ENCODE measurements around the gene PTPRM. TPM values are rescaled to one million over a fixed set of nuclear protein-coding genes. Genes with fewer than 3 reads are reported as not detected.

Gene PTPRM
- total and polyA plus RNA-seq, 2 donors (not counting 3 experiments of a cell fraction or from before 2014, with no cell fraction given), result 37.4 to 43.7 TPM

DNA sequence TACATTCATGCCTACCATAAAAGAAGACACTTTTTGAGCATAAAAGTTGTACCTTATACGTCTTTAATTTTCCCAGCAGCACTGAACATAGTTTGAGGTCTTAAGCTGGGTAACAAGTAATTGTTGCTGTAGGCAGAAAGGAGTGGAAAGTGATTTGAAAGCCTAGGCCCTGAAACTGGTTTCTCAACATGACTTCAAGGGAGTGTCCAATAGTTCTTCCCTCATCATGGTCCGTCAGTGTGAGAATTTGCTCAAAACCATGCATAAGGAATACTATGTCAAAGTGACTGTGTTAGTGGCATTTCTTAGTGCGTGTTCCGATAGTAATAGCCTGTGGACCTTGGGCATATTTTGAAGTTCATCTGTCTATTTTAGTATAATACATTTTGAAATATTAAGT, 463.1 kb downstream of the PTPRM start:
- no peak for FAIRE-seq
- no TSS peak for BruUV-seq (replicated peaks)
- Histone ChIP-seq H3K27ac (ENCODE audit: insufficient read depth, low read depth, low read length) (no peak overlapping the region), H4K20me1 (replicated peaks; ENCODE audit: control insufficient read depth, extremely low read depth, insufficient read depth, low read length) (no peaks in the 10 kb centered on the region), H3K4me2 (ENCODE audit: insufficient read depth, low read length) (no peak overlapping the region), H3K9ac (replicated peaks; ENCODE audit: extremely low read depth, insufficient read depth, low read length) (no peak overlapping the region), H3K27me3 (ENCODE audit: control insufficient read depth in 2 of 2, insufficient read depth in 2 of 2, low read length in 2 of 2) (no peaks in the 10 kb centered on the region), H3K36me3 (ENCODE audit: control insufficient read depth in 2 of 2, extremely low read depth in 1 of 2, insufficient read depth in 2 of 2, low read length in 2 of 2) (no peaks in the 10 kb centered on the region), H3K9me1 (replicated peaks; ENCODE audit: control insufficient read depth, extremely low read depth, insufficient read depth, low read length) (no peaks in the 10 kb centered on the region), H3K79me2 (ENCODE audit: control insufficient read depth, insufficient read depth, low read length) (no peaks in the 10 kb centered on the region), H3K4me3 (replicated peaks in 1 of 3; ENCODE audit: insufficient read depth in 1 of 3, low read depth in 1 of 3, low read length in 3 of 3) (no peak overlapping the region), H3K4me1 (ENCODE audit: control insufficient read depth, extremely low read depth, insufficient read depth, low read length) (peaks cover 6% of the 10 kb centered on the region), H2AFZ (ENCODE audit: low read depth, low read length) (no peak overlapping the region), H3K9me3 (replicated peaks; ENCODE audit: control insufficient read depth, insufficient read depth, low read length) (no peaks in the 10 kb centered on the region)
- intact Hi-C loops (cut with micrococcal nuclease) (no loop called here), dilution Hi-C loops (cut with MboI; ENCODE audit: extremely low pct_ligation_motif_present, low sequenced_read_pairs) (no loop called here)
- no peak for TF ChIP-seq POLR2A (IDR thresholded peaks at IDR 0.05; ENCODE audit: low read depth, low read length)
- TF ChIP-seq, protein P1, sequence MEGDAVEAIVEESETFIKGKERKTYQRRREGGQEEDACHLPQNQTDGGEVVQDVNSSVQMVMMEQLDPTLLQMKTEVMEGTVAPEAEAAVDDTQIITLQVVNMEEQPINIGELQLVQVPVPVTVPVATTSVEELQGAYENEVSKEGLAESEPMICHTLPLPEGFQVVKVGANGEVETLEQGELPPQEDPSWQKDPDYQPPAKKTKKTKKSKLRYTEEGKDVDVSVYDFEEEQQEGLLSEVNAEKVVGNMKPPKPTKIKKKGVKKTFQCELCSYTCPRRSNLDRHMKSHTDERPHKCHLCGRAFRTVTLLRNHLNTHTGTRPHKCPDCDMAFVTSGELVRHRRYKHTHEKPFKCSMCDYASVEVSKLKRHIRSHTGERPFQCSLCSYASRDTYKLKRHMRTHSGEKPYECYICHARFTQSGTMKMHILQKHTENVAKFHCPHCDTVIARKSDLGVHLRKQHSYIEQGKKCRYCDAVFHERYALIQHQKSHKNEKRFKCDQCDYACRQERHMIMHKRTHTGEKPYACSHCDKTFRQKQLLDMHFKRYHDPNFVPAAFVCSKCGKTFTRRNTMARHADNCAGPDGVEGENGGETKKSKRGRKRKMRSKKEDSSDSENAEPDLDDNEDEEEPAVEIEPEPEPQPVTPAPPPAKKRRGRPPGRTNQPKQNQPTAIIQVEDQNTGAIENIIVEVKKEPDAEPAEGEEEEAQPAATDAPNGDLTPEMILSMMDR (IDR thresholded peaks at IDR 0.05; ENCODE audit: extremely low read depth in 1 of 2, insufficient read depth in 1 of 2, low read depth in 1 of 2, low read length in 2 of 2), result no peak
- no peak for DNase-seq (ENCODE audit: low read depth, low spot score)
- ChIA-PET CTCF (no interaction called here), POLR2A (no interaction called here)

DNA sequence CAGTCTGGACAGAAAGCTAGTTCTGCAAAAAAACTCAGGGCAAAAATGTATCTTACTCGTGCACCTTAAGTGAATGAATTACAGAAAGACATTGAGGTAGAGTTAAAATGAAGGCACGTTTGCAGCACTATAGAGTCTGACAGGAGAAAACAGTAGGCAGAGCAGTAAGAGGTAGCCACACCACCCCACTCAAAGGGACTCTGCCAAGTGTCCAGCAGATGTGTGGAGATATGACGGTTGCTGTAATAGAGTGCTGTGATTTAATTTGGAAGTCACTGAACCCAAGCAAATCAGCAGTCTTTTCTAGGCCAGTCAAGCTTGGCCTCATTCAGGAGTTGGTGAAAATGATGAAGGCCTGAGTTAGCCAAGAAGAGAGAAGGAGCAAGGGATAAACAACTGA, 464.4 kb downstream of the PTPRM start:
- H3K27ac ChIP-seq (ENCODE audit: insufficient read depth, low read depth, low read length), result no peak overlapping the region
- H3K27me3 ChIP-seq (ENCODE audit: control insufficient read depth in 2 of 2, insufficient read depth in 2 of 2, low read length in 2 of 2), result no peaks in the 10 kb centered on the region
- no peaks in the 10 kb centered on the region for H3K36me3 ChIP-seq (ENCODE audit: control insufficient read depth in 2 of 2, extremely low read depth in 1 of 2, insufficient read depth in 2 of 2, low read length in 2 of 2)
- dilution Hi-C loops (cut with MboI; ENCODE audit: extremely low pct_ligation_motif_present, low sequenced_read_pairs), result no loop called here
- H3K4me3 ChIP-seq (replicated peaks in 1 of 3; ENCODE audit: insufficient read depth in 1 of 3, low read depth in 1 of 3, low read length in 3 of 3), result no peak overlapping the region
- H3K4me1 ChIP-seq (ENCODE audit: control insufficient read depth, extremely low read depth, insufficient read depth, low read length), result peaks cover 6% of the 10 kb centered on the region
- CTCF ChIA-PET, result no interaction called here
- no peaks in the 10 kb centered on the region for H3K9me1 ChIP-seq (replicated peaks; ENCODE audit: control insufficient read depth, extremely low read depth, insufficient read depth, low read length)
- POLR2A ChIA-PET, result no interaction called here
- TF ChIP-seq EZH2 (IDR thresholded peaks at IDR 0.05; ENCODE audit: borderline replicate concordance, low read depth, low read length, severe bottlenecking) (no peak), MYC (IDR thresholded peaks at IDR 0.05; ENCODE audit: low read depth, low read length) (no peak), POLR2A (IDR thresholded peaks at IDR 0.05; ENCODE audit: low read depth, low read length) (no peak), GATA2 (IDR thresholded peaks at IDR 0.05; ENCODE audit: insufficient read depth, insufficient read length, low read depth, low read length) (no peak), POLR2AphosphoS5 (IDR thresholded peaks at IDR 0.05; ENCODE audit: insufficient read depth, low read depth, low read length) (no peak), FOS (IDR thresholded peaks at IDR 0.05; ENCODE audit: borderline replicate concordance, insufficient read depth, low read length) (no peak), JUN (IDR thresholded peaks at IDR 0.05; ENCODE audit: borderline replicate concordance, insufficient read depth, insufficient read length, low read depth) (no peak)
- TF ChIP-seq, protein P1 (IDR thresholded peaks at IDR 0.05; ENCODE audit: extremely low read depth in 1 of 2, insufficient read depth in 1 of 2, low read depth in 1 of 2, low read length in 2 of 2), result no peak
- TF ChIP-seq, protein P2, sequence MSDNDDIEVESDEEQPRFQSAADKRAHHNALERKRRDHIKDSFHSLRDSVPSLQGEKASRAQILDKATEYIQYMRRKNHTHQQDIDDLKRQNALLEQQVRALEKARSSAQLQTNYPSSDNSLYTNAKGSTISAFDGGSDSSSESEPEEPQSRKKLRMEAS (IDR thresholded peaks at IDR 0.05; ENCODE audit: insufficient read depth, insufficient read length), result no peak
- no peaks in the 10 kb centered on the region for H3K79me2 ChIP-seq (ENCODE audit: control insufficient read depth, insufficient read depth, low read length)
- no peak overlapping the region for H2AFZ ChIP-seq (ENCODE audit: low read depth, low read length)
- DNase-seq (ENCODE audit: low read depth, low spot score) (no peak), FAIRE-seq (no peak)
- intact Hi-C loops (cut with micrococcal nuclease), result no loop called here
- no TSS peak for BruUV-seq (replicated peaks)
- H3K9ac ChIP-seq (replicated peaks; ENCODE audit: extremely low read depth, insufficient read depth, low read length), result no peak overlapping the region
- H4K20me1 ChIP-seq (replicated peaks; ENCODE audit: control insufficient read depth, extremely low read depth, insufficient read depth, low read length), result no peaks in the 10 kb centered on the region
- no peaks in the 10 kb centered on the region for H3K9me3 ChIP-seq (replicated peaks; ENCODE audit: control insufficient read depth, insufficient read depth, low read length)
- H3K4me2 ChIP-seq (ENCODE audit: insufficient read depth, low read length), result no peak overlapping the region

All from endothelial cell of umbilical vein (primary cell).